NCI-H82 (cell line): Measurements from ENCODE around the gene PTOV1.

Experiments
- DNase-seq: peaks from one replicate; lab custom pipeline; 2025; lab: John Stamatoyannopoulos, UW

The PTOV1 gene

DNA sequence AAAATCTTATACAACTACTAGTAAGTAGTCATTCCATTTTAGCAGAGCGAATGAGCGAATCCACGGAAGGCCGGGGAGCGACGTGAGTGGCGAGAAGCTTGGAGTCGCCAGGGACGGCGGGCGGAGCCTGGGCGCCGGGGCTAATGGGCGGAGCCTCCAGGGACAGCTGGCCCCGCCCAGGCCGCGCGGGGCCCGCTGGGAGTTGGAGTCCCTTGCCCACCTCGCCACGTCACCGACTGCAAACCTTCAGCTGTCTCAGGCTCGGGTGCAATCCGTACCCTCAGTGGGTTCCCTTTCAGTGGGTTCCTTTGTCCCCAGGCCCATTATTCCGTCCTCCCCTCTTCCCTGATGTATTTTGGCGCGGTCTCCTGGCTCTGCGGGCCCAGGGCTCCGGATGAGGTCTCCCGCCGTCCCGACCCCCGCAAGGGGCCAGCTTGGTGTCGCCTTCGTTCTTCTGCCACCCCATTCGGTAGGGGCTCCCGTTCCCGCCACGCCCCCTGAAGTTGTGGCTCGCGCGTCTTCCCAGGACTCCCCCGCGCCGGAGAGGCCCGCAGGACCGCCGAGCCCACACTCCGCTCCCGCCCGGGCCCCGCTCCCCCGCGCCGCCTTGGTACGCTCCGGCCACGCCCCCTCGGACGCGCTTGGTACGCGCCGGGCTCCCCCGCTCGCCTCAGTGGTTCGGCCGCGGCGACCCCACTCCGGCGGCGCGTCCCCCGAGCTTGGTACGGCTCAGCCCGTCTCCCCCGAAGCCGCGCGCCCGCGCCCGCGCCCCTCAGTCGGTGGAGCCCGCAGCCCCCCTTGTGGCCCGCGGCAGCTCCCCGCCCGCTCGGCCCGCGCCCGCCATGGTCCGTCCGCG lies at the start of gene PTOV1:
Gene PTOV1 (plus strand): TSS at position 673 of the 856 bp plus-strand sequence.
- peak; percentile 95 for DNase-seq

DNA sequence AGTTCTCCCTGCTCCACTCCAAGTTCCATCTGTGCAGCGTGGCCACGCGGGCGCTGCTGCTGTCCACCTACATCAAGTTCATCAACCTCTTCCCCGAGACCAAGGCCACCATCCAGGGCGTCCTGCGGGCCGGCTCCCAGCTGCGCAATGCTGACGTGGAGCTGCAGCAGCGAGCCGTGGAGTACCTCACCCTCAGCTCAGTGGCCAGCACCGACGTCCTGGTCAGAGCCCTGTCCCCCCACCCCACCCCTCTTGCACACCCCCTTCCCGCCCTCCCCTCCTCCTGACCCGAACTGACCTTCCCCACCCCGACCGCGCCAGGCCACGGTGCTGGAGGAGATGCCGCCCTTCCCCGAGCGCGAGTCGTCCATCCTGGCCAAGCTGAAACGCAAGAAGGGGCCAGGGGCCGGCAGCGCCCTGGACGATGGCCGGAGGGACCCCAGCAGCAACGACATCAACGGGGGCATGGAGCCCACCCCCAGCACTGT lies 49.5 kb upstream of the PTOV1 start:
- DNase-seq = no peak

DNA sequence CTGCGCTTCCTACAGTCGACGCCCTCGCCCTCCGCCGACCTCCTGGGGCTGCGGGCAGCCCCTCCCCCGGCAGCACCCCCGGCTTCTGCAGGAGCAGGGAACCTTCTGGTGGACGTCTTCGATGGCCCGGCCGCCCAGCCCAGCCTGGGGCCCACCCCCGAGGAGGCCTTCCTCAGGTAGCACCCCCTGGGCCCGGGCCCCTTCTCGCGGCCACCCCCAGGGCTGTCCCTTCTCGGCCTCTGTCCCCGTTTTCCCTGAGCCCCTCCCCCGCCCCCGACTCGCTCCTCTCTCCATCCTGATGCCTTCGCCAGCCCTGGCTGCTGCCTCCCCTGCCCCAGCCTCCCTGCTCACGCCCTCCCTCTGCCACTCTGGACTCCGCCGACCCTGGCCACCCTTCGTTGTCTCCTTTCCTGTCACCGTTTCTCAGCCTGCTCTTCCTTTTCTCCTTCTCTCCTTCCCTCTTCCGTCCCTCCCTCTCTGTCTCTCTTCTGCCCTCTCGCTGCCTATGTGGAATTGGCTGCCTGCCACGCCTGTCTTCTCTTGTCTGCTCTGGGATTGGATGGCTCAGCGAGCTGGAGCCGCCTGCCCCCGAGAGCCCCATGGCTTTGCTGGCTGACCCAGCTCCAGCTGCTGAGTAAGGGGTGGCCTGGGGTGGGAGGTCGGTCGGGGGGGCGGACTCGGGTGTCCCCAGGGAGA lies 48.8 kb upstream of the PTOV1 start:
- DNase-seq = peak; percentile 94

DNA sequence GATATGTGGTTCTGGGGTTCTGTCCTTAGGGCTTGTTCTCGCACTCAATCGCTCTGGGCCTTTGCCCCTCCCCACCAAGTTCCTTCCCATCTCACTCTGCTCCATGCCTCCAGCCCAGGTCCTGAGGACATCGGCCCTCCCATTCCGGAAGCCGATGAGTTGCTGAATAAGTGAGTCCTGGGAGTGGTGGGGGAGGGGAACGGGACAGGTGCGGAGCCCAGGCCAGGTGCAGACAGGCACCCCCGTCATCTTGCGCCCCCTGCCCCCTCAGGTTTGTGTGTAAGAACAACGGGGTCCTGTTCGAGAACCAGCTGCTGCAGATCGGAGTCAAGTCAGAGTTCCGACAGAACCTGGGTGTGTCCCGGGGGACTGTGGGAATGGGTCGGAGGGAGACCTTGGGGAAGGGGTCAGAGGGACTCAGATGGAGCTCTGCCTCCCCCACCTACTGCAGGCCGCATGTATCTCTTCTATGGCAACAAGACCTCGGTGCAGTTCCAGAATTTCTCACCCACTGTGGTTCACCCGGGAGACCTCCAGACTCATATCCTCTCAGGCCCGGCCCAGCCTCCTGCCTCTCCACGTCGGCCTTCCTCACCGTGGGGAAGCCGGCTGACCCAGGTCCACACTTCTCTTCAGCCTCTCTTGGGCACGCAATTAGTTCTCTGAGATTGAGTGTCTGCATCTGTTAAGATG lies 48.0 kb upstream of the PTOV1 start:
- DNase-seq = no peak

DNA sequence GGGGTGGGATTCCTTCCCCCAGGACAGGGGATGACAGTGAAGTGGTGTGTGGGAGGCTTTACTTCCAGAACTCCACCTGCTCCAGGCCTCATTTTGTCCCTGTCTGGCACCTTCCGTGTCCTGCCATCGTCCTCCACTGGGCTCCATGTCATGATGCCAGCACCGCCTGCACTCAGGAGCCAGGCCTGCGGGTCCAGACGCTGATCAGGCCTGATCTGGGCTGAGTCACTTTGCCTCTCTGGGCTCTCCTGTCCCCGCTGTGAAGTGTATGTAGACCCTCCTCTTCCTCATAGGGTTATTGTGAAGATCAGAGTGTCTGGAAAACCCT lies 47.5 kb upstream of the PTOV1 start:
- DNase-seq = no peak

DNA sequence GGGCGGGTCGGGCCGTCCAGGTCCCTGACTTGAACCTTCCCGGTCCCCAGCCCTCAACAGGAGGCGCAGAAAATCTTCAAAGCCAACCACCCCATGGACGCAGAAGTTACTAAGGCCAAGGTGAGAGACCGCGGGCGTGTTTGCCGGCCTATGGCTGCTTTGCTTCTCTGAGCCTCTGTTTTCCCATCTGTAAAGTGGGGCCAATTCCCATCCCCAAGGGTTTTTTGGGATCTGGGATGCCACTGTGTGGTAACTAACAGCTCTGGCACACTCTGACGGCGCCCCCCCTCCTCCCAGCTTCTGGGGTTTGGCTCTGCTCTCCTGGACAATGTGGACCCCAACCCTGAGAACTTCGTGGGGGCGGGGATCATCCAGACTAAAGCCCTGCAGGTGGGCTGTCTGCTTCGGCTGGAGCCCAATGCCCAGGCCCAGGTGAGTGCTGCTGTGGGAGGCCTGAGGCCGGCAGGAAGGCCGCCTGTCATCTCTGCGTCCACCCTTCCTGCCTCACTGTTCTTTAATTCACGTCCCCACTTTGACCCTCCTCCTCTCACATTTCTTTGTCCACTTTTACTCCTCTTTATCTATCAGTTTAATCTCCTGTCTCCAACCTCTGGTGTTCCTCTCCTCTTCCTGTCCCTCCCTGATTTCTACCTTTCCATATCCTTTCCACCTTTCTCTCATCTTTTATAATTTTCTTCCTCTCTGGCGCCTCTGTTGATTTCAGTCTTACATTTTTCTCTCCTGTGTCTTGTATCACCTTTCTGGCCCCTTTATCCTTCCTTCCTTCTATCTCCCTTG lies 44.9 kb upstream of the PTOV1 start:
- DNase-seq = no peak

DNA sequence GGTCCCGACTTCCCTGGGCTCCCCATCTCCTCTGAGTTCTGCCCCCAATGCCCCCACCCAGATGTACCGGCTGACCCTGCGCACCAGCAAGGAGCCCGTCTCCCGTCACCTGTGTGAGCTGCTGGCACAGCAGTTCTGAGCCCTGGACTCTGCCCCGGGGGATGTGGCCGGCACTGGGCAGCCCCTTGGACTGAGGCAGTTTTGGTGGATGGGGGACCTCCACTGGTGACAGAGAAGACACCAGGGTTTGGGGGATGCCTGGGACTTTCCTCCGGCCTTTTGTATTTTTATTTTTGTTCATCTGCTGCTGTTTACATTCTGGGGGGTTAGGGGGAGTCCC lies 44.4 kb upstream of the PTOV1 start:
- no peak for DNase-seq

DNA sequence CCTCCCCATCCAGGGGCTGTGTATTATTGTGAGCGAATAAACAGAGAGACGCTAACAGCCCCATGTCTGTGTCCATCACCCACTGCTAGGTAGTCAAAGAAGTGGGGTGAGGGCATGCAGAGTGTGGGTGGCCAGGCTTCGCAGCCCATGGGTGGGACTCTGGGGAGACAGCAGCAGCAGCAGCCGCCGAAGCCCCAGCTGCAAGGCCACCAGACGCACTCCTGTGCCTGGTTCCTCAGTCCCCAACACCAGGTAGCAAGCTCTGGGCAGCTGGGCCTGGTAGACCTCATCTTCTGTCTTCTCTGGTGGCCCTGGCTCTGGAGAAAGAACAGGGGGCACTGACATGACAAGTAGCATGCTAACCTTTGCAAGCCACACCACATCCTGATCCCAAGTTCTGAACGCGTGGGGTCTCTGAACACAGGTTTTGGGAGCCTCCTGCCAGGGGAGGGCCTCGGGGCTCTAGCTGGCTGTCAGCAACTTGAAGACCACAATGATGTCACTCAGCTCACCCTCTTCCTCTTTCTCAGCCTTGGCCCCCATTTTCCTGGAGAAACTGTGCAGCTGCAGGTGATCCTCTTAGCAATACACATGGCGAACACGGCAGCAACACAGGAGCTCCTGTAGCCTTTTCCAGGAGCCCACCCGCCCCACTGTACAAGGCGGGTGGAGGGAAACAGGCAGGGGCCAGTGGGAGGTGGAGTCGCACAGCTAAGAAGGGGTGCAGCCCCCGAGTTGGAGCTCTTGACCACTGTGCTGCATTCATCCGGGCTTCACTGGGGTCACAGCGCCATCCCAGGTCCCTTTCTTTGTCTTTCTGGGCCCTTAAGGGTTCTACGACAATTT lies 43.7 kb upstream of the PTOV1 start:
- DNase-seq = no peak

DNA sequence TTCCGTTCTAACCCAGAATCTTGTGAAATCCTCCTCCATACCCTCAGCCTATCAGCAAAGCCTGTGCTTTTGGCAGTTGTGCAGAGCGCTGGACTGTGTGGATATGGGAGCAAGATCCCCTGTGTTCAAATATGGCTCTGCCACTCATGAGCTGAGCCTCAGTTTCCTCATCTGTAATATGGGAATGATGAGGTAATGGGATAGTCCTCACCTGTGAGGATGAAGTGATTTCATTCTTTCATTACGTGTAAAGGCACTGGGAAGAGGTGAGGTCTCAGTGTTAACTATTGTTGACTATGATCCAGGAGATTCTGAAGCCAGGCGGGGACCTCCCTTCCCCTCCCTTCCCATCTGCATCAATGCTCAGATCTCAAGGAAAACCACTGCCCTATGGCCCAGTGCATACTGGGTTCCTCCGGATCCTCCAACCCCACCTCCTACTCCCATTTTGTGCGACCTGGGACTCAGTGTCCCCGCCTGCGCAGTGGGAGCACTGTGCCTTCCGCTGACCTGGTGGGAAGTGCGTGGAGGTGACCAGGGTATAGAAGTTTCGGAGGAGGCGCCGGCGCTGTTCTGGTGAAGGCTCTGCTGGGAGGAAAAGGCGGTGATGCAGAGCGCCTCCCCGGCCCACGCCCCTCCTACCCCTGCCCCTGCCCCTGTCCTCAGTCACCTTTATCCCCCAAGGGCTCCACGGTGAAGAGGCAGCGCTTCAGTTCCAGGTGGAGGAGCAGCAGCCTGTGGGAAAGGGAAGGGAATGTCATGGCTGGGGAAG lies 42.9 kb upstream of the PTOV1 start:
- no peak for DNase-seq

DNA sequence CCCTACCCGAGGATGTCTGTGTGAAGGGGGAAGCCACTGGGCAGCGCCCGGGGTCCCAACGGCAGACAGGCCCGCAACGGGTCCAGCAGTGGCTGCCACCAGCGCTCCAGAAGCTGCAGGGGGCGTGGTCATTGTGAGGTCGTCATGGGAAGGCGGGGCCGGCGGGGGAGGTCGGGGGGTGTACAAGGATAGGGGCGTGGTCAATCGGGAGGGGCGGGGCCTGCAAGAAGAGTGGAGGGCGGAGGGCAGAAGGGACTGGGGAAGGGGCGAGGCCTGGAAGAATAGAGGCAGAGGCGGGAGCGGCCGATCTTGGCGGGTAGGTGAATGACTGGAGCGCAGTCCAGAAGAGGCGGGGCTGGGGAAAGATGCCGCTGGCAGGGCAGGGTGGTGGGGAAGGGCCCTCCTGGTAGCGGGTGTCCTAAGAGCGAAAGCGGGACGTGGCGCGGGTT lies 42.2 kb upstream of the PTOV1 start:
- DNase-seq = peak; percentile 91

DNA sequence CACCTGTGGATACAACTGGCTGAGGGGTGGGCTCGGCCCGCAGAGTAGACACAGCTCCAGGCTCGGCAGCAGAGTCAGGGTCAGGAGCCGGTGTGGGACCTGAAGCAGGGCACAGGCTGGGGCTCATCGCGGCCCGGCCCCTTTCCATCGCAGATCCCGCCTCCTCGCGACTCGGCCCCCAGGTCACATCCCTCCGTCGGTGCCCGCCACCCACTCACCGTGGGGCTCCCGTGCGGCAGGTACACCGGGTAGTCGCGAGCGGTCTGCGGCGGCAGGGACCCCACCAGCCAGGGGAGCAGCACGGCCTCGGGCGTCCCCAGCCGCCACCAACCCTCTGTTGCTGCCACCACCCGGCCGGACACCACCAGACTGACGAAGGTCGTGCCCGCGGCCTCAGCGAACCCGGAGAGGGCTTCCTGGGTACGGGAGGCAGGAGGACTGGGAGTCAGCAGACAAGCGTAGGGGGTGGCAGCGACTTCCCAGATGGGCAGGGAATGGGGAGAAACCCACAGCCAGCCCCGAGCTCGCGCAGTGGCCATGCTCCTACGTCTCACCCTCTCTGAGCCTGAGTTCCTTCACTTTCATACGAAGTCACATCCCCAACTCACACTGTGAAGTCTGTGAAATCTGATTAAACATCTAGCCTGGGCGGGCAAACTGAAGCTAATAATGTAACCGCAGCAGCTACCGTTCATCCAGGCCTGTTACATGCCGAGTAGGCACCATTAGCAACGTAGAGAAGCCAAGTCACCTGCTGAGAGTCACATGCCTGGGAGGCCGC lies 41.6 kb upstream of the PTOV1 start:
- DNase-seq = no peak

DNA sequence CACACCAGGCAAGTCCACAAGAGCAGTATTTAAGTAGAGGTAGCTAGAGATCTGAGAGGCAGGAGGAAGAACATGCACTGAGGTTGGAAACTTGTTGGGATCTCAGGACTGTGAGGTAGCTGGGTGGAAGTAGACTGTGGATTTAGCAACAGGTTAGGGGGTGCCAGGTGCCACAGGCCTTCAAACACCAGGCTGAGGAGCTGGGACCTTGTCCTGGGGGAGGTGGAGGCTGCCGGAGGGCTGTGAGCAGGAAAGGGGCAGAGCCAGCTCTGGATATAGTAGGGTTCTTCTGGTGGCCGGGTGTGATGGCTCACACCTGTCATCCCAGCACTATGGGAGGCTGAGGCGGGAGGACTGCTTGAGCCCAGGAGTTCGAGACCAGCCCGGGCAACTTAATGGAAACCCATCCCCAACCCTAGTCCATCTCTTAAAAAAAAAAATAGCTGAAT lies 41.0 kb upstream of the PTOV1 start:
- DNase-seq = no peak

DNA sequence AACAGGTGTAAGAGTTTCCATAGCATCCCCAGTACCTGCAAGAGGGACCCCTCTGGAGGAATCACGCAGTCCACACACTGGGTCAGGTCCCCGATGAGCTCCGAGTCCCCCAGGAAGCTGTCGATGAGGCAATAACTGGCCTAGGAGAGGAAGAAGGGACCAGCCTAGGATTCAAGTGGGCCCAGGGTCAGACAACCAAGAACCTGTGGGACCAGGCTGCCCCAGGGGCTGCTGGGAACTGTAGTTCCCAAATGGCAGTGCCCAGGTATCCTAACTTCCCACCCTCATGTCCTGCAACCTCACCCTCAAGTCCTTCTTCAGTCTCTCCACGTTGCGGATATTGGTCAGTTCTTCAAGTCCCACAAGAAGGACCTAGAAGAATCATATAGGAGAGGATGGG lies 39.6 kb upstream of the PTOV1 start:
- DNase-seq = no peak

DNA sequence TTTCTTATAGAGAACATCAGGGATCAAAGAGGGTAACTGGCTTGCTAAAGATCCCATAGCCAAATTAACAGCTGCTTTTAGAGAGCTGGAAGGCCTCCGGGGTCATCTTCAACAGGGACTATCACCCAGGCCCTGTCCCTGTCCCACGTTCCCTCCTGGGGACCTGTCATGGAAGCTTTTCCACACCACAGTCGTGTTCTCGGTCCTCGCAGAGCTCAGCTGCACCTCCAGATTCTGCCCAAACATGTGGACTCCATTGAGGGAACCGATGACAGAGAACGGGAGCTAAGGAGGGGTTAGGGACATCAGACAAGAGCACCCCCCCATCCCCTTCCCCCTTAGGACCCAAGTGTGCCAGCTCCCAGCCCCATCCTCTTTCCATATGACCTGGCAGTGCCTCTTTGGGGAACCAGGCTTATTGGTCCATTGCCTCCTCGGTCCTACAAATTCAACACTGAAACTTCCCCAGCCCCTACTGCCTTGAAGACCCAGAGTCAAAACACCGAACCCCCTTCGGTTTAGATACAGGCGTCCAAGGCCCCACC lies 38.4 kb upstream of the PTOV1 start:
- DNase-seq = peak; percentile 50

DNA sequence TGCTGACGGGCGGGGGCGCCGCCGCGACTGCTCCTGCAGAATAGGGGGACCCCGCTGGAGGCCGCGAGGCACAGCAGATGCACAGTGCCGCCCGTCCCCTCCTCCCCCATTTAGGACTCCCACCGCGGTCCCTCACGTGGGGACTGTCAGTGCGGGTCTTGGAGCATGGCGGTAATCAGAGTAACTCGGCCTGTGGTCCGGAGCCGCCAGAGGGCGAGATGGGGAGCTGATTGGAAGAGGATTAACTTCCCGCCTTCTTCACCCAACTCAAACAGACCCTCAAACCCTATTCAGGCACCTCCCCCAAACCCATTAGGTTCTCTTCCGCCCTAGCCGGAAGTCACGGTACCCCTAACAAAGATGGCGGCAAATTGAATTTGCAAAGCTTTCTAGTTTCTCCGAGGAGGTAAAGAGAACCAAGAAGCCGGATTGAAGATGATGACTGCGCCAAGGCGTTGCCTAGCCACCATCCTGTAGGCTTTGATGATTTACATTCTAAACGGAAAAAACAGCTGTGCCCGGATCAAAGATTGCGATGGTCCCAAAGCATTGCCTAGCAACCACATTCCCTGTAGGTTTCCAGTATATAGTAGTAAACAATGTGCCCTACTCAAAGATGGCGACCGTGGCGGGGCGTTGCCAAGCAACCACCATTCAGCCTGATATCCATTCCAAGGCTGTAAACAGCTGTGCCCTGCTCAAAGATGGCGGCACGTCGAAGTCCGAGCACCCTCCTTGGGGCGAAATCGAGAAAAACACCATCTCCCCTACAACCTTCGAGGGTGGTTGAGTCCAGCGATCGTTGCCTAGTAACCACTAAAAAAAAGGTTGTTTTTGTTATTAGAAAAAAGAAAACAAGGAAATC lies 37.7 kb upstream of the PTOV1 start, which contains the start of gene FUZ:
Gene FUZ (minus strand): TSS at position 296 of the 865 bp plus-strand sequence. CDS start 186 bp downstream, at position 110.
- peak; percentile 99 for DNase-seq

DNA sequence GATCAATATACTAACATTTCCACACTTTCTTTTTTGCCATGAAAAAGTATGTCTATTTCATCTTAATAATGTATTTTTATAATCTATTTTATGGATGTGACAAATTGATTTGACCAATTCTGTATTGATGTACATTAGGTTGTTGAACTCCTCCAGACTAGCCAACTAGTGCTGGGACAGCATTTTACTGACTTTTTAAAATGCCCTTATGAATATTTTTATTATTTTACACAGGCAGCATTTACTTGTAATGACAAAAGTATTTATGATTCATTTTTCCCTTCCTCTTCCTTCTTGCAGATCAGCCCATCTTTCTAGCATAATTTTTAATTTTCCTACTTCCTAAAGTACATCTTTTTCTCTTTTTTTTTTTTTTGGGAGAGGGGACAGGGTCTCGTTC lies 36.9 kb upstream of the PTOV1 start:
- no peak for DNase-seq

DNA sequence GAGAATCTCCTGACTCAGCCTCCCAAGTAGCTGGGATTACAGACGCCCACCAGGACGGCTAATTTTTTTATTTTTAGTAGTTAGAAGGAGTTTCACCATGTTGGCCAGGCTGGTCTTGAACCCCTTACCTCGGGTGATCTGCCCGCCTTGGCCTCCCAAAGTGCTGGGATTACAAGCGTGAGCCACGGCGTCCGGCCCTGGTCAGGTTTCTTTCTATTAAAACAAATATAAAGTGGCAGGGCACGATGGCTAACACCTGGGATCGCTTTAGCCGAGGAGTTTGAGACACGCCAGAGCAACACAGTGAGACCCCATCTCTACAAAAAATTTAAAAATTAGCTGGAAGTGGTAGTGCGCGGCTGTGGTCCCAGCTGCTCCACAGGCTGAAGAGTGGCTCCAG lies 34.4 kb upstream of the PTOV1 start:
- peak; percentile 45 for DNase-seq
